Measurements from ENCODE around the gene OSBPL3.

DNA sequence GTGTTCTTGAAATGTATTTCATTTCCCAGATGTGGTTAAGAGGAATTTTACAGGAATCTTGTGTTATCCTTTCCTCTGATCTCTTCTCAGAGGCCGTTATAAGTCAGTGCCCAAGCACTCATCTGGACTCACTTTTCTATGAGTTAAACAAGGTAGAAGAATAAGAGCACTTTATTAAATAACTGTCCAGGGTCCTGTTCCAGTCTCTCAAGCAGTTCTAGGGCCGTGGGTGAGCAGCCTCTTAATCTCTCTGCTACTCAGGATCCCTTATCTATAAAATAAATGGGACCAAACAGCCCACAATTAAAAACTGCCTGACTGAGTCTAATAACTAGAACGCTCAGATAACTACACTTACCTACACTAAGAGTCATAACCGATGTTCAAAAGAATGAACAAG lies 111.2 kb downstream of the OSBPL3 start:
- TF ChIP-seq, protein P1, sequence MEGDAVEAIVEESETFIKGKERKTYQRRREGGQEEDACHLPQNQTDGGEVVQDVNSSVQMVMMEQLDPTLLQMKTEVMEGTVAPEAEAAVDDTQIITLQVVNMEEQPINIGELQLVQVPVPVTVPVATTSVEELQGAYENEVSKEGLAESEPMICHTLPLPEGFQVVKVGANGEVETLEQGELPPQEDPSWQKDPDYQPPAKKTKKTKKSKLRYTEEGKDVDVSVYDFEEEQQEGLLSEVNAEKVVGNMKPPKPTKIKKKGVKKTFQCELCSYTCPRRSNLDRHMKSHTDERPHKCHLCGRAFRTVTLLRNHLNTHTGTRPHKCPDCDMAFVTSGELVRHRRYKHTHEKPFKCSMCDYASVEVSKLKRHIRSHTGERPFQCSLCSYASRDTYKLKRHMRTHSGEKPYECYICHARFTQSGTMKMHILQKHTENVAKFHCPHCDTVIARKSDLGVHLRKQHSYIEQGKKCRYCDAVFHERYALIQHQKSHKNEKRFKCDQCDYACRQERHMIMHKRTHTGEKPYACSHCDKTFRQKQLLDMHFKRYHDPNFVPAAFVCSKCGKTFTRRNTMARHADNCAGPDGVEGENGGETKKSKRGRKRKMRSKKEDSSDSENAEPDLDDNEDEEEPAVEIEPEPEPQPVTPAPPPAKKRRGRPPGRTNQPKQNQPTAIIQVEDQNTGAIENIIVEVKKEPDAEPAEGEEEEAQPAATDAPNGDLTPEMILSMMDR (IDR thresholded peaks at IDR 0.05) = no peak
- TF ChIP-seq POLR2A (IDR thresholded peaks at IDR 0.05) = no peak

Data from esophagus squamous epithelium (tissue), 4 donors.